Measurements from ENCODE around the gene ENTPD2.
A peak's percentile ranks its signal among the peaks of the same experiment; 100 is the strongest.

The ENTPD2 gene

DNA sequence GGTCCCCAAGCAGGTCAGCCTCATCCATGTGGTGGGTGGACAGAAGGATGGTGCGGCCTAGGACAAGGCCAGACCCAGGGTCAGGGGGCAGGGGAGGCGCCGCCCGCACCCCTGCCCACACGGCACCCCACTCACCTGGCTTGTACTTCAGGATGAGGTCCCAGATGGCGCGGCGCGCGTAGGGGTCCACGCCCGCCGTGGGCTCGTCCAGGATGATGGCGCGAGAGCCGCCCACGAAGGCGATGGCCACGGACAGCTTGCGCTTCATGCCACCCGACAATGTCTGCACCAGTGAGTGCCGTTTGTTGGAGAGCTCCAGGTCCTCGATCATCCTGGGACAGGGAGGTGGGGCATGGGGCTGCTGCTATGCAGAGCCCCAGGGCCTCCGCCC, 38.3 kb downstream of the ENTPD2 start:
- Mint-ChIP-seq H3K36me3 (ENCODE audit: low read depth) (peaks cover 15% of the 10 kb centered on the region), H3K4me3 (no peak overlapping the region), H3K4me1 (ENCODE audit: low read depth) (no peaks in the 10 kb centered on the region), H3K9me3 (no peaks in the 10 kb centered on the region), H3K27ac (no peak overlapping the region), H3K27me3 (no peaks in the 10 kb centered on the region)
- no peak for DNase-seq

DNA sequence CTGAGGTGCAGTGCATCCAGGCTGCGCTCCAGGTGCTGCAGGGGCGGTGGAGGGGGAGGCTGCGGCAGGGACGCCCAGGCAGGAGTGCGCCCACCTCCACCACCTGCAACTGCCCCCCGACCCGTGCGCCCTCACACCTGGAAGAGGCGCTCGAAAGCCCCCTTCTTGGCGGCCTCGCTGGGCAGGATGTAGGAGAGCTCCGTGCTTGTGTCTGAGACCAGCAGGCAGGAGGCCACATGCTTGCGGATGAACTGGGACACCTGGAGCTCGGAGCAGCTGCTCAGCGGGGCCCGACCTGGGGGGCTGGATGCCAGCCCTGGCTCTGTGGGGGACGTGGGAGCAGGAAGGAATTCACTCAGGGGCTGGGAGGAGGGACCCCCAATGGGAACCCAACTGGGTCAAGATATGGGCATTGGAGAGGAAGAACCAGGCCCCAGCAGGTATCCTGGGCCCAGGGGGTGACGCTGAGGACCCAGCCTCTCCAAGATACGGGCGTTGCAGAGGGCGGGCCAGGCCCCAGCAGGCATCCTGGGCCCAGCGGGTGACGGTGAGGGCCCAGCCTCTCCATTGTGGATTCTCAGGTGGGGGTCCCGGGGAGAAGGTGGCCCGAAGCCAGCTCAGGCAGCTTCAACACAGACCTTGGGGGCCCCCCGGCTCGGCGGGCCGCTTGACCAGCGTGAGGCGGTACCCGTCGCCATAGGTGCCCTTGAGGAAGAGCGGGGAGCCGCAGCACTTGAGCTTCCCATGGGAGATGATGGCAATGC, 38.9 kb downstream of the ENTPD2 start:
- H3K27ac Mint-ChIP-seq = no peak overlapping the region
- no peak for DNase-seq
- no peaks in the 10 kb centered on the region for H3K27me3 Mint-ChIP-seq
- H3K36me3 Mint-ChIP-seq (ENCODE audit: low read depth) = peaks cover 15% of the 10 kb centered on the region
- no peaks in the 10 kb centered on the region for H3K9me3 Mint-ChIP-seq
- H3K4me1 Mint-ChIP-seq (ENCODE audit: low read depth) = no peaks in the 10 kb centered on the region
- H3K4me3 Mint-ChIP-seq = no peak overlapping the region

DNA sequence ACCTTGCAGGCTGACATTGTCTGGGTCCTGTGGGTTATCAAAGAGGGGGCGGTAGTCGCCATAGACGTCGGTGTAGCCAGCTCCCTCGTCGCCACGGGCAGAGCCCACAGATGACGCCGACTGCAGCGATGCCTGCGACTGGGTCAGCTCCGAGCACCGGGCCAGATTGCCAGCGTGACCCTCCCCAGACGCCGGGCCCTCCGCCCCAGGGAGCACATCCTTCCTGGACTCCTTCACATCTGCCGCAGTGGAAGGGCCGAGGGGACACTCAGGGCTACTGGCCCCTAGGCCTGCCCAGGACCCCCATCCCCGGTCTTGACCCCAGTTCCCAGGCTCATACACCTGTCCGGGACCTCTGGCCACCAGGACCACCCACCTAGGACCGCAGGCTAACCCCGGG, 39.7 kb downstream of the ENTPD2 start:
- no peak for DNase-seq
- Mint-ChIP-seq H3K9me3 (no peaks in the 10 kb centered on the region), H3K36me3 (ENCODE audit: low read depth) (peaks cover 17% of the 10 kb centered on the region), H3K4me3 (no peak overlapping the region), H3K27me3 (no peaks in the 10 kb centered on the region), H3K4me1 (ENCODE audit: low read depth) (no peaks in the 10 kb centered on the region), H3K27ac (no peak overlapping the region)

DNA sequence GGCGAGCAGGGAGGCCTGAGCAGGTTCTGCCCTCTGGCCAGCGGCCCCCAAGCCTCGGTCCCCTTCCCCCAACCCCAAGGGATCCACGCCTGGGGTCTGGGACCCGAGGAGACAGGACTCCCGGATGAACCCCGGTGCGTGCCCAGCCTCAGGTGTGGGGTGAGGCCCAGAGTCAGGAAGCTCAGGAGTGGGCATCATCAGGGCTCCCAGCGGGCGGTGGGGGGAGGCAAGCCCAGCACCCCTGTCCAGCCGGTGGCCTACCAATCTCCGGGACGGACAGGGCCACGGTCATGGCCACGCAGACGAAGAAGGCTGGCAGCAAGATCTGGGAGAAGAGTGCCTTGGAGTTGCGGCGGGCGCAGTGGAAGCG, 40.3 kb downstream of the ENTPD2 start:
- Mint-ChIP-seq H3K4me1 (ENCODE audit: low read depth) (no peaks in the 10 kb centered on the region), H3K4me3 (no peak overlapping the region), H3K27me3 (no peaks in the 10 kb centered on the region), H3K27ac (no peak overlapping the region), H3K9me3 (no peaks in the 10 kb centered on the region), H3K36me3 (ENCODE audit: low read depth) (peaks cover 17% of the 10 kb centered on the region)
- no peak for DNase-seq

DNA sequence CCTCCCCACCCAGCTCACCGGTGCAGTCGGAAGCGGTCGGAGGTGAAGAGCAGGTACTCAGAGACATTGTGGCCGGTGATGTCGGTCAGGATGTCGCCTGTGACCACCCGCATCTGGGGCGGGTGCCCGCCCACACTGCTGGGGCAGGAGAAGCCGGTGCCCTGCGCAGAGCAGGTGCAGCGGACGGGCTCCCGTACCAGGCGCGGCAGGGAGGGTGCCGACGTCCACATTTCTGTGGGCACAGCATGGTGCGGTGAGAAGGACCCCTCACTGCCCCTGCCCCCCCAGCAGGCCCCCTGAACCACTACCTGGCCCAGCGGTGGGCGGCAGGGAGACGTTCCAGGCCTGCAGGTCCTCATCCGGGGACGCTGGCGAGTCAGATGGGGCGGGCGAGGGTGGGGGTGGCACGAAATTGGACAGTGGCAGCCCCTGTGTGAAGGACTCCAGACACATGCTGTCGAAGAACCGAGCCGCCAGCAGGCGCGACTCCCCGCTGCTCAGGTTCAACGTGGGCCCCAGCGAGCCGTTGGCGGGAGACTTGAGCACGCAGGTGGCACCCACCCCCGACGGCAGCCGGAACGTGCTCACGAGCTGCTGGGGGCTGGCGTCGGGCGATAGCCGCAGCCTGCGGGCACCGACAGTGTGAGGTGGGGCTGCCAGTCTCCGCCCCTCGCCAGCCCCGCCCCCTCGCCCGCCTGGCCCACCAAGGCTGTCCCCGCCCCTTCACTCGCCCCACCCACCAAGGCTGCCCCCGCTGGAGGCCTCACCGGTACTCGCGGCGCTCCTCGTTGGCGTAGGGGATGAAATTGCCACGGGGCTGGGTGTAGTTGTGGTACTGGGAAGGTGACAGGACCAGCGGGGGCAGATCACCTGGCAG, 40.9 kb downstream of the ENTPD2 start:
- Mint-ChIP-seq H3K36me3 (ENCODE audit: low read depth) (peaks cover 17% of the 10 kb centered on the region), H3K4me1 (ENCODE audit: low read depth) (no peaks in the 10 kb centered on the region), H3K4me3 (no peak overlapping the region), H3K9me3 (no peaks in the 10 kb centered on the region), H3K27ac (no peak overlapping the region), H3K27me3 (no peaks in the 10 kb centered on the region)
- DNase-seq = no peak

DNA sequence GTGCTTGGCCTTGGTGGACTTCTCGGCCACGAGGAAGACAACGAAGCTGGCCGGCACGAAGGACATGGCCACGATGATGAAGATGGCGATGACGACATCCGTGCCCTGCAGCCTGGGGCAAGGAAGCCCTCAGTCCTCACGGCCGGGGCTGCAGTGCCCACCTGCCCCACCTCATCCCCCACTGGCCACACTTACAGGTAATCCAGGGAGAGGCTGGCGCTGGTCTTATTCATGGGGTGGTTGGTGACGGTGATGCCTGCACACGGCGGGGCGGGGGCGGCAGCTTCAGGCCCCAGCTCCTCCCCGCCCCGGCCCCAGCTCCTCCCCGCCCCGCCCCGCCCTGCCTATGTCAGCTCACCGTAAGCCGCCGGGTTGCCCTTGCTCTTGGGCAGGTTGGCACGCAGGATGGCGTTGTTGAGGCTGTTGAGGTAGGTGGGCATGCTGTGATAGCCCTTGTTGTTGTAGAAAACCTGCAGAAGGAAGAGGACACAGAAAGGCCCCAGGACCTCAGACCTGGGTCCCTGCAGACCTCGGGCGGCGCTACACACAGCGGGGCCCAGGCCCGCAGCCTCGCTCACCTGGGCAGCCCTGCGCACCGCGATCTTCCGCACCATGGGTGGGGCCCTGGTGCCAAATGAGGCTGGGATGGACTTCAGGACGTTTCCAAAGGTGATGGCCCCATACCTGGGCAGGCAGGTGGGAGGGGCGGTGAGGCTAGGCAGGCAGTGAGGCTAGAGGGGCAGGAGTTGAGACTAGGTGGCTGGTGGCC, 41.8 kb downstream of the ENTPD2 start:
- no peak overlapping the region for H3K27ac Mint-ChIP-seq
- no peaks in the 10 kb centered on the region for H3K27me3 Mint-ChIP-seq
- no peak for DNase-seq
- no peaks in the 10 kb centered on the region for H3K4me1 Mint-ChIP-seq (ENCODE audit: low read depth)
- no peaks in the 10 kb centered on the region for H3K9me3 Mint-ChIP-seq
- H3K4me3 Mint-ChIP-seq = no peak overlapping the region
- H3K36me3 Mint-ChIP-seq (ENCODE audit: low read depth) = peaks cover 17% of the 10 kb centered on the region

DNA sequence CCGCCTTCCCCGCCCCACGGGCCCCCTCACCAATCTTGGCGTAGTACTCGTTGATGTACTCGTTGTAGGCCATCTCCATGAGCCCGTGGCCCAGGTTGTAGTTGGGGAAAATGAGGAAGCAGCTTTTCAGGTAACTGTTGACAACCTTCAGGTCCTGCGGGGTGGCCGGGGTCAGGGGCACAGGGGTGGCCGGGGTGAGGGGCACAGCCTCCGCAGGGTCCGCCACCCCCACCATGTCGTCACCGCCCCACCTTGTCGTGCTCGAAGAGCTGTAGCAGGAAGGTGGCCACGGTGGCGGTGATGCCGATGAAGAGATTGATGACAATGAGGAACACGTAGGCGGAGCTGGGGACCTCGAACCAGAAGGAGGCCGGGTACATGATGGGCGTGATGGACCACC, 42.7 kb downstream of the ENTPD2 start:
- Mint-ChIP-seq H3K27me3 (no peaks in the 10 kb centered on the region), H3K4me3 (no peak overlapping the region), H3K9me3 (no peaks in the 10 kb centered on the region), H3K27ac (no peak overlapping the region), H3K4me1 (ENCODE audit: low read depth) (peaks cover 5% of the 10 kb centered on the region), H3K36me3 (ENCODE audit: low read depth) (peaks cover 13% of the 10 kb centered on the region)
- DNase-seq = no peak

DNA sequence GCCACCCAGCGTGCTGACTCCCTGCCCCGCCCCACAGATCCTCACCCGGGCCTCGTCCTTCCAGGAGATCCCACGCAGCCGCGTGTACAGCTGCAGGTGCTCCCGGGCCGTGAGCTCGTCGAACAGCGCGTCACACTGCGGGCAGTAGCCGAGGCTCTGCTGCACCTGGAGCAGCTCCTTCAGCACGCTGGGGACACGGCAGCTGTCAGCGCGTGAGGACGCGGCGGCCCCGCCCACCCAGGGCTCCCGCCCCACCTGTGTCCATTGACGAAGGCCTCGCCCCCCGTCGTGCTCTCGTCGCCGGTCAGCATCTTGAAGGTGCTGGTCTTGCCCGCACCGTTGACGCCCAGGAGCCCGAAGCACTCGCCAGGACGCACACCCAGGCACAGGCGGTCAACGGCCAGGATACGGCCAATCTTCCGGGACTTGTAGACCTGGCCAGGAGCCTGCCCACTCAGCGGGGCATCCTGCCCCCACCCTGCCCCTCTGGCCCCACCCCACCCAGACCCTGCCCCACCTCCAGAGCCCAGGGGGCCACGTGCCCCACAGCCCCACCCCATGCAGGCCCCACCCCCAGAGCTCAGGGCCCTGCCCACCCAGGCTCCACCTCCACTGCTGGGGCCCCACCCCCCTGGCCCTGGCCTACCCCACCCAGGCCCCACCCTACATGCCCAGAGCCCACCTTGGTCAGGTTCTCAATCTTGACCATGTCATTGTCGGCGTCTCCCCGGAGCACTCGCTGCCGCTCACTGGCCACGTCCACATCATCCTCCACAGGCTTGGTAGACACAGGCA, 43.7 kb downstream of the ENTPD2 start:
- Mint-ChIP-seq H3K27ac (no peak overlapping the region), H3K9me3 (no peaks in the 10 kb centered on the region), H3K4me3 (no peak overlapping the region), H3K36me3 (ENCODE audit: low read depth) (peaks cover 11% of the 10 kb centered on the region), H3K4me1 (ENCODE audit: low read depth) (peaks cover 9% of the 10 kb centered on the region), H3K27me3 (no peaks in the 10 kb centered on the region)
- no peak for DNase-seq

DNA sequence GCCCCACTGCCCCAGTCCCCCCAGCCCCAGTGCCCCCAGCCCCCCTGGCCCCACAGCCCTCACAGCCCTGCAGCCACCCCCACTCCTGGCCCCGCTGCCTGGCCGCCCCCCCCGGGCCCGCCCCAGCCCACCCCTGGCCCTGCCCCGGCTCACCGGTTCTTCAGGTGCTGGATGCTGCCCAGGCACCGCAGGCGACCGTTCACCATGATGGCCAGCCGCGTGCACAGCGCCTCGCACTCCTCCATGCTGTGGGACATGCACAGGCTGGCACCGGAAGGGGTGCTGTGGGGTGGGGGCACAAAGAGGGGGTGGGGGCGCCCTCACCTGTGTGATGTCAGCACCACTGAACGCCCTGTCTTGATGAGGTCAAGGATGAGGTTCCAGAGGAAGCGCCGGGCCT, 44.6 kb downstream of the ENTPD2 start:
- DNase-seq = no peak
- peaks cover 9% of the 10 kb centered on the region for H3K36me3 Mint-ChIP-seq (ENCODE audit: low read depth)
- H3K9me3 Mint-ChIP-seq = no peaks in the 10 kb centered on the region
- H3K27me3 Mint-ChIP-seq = no peaks in the 10 kb centered on the region
- H3K4me1 Mint-ChIP-seq (ENCODE audit: low read depth) = peaks cover 9% of the 10 kb centered on the region
- no peak overlapping the region for H3K27ac Mint-ChIP-seq
- no peak overlapping the region for H3K4me3 Mint-ChIP-seq

DNA sequence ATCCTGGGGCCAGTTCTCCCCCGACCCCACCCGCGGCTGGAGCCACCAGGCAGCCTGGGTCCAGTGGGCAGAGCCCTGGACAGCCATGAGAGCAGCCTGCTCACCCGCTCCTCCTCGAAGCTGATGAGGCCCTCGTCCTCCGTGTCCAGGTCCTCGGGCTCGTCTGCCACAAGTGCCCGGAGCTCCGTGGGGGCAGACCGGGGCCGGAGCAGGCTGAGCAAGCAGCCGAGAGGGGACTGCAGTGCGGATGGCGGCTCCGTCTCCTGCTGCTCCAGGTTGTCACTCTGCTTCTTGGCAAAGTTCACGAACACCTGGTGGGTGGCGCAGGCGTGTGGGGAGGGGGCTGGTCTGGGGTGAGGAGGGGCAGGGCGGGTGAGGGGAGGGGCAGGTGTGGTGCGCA, 45.5 kb downstream of the ENTPD2 start:
- peaks cover 9% of the 10 kb centered on the region for H3K36me3 Mint-ChIP-seq (ENCODE audit: low read depth)
- peaks cover 9% of the 10 kb centered on the region for H3K4me1 Mint-ChIP-seq (ENCODE audit: low read depth)
- H3K4me3 Mint-ChIP-seq = no peak overlapping the region
- no peaks in the 10 kb centered on the region for H3K27me3 Mint-ChIP-seq
- H3K9me3 Mint-ChIP-seq = no peaks in the 10 kb centered on the region
- no peak for DNase-seq
- H3K27ac Mint-ChIP-seq = no peak overlapping the region

DNA sequence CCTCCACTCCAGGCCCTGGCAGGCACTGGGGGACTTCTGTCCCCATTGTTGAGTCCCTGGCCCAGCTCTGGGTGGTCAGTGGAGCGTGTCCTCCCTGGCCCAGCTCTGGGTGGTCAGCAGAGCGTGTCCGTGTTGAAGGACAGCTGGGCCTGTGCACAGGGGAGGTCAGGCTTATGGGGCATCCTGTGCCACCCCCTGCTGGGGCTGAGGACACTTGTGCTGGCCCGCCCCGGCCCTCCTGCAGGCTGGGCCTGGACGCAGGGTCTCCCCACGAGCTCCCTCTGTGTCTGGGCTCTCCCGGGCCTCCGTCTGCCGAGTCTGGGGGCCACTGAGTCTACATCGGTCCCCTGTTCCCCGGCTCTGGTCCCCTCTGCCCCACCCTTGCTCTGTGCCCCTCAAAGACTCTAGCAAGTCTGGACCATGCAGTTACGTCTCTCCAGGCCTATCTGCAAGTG, 46.0 kb downstream of the ENTPD2 start:
- Mint-ChIP-seq H3K36me3 (ENCODE audit: low read depth) (peaks cover 9% of the 10 kb centered on the region), H3K4me1 (ENCODE audit: low read depth) (peaks cover 9% of the 10 kb centered on the region), H3K27me3 (no peaks in the 10 kb centered on the region), H3K9me3 (no peaks in the 10 kb centered on the region), H3K4me3 (no peak overlapping the region), H3K27ac (no peak overlapping the region)
- no peak for DNase-seq

DNA sequence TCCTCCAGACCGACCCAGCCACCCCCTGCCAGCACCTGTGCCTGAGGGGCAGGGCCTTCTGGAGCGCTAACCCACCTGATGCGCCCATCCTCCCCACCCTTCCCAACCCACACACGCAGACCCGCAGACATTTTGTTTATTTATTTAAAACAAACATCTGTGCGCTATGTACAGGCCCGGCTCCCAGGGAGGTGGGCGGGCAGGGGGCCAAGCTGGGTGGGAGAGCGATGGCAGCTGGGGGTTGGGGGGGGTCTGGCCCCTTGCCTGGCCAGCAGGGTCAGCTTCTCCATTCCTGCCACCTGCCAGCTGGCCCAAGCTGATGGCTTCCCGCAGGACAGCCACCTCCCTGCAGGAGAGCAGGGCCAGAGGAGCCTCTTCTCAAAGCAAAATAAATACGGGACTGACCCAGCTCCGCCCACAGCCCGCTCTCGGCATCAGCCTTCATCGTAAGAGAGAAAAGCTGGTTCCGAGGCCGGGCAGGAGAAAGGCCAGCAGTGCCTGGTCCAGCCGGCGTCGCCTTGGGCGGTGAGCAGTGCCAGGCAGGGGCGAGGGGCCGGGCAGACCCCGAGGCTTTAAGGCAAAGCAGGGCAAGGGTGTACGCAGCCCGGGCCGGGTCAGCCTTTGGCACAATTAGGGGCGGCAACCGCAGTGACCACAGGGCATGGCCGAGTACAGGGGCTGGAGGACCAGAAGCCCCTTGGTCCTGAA, 46.6 kb downstream of the ENTPD2 start:
- Mint-ChIP-seq H3K4me1 (ENCODE audit: low read depth) (peaks cover 9% of the 10 kb centered on the region), H3K36me3 (ENCODE audit: low read depth) (peaks cover 7% of the 10 kb centered on the region), H3K4me3 (no peak overlapping the region), H3K27ac (no peak overlapping the region), H3K9me3 (no peaks in the 10 kb centered on the region), H3K27me3 (no peaks in the 10 kb centered on the region)
- DNase-seq = no peak

DNA sequence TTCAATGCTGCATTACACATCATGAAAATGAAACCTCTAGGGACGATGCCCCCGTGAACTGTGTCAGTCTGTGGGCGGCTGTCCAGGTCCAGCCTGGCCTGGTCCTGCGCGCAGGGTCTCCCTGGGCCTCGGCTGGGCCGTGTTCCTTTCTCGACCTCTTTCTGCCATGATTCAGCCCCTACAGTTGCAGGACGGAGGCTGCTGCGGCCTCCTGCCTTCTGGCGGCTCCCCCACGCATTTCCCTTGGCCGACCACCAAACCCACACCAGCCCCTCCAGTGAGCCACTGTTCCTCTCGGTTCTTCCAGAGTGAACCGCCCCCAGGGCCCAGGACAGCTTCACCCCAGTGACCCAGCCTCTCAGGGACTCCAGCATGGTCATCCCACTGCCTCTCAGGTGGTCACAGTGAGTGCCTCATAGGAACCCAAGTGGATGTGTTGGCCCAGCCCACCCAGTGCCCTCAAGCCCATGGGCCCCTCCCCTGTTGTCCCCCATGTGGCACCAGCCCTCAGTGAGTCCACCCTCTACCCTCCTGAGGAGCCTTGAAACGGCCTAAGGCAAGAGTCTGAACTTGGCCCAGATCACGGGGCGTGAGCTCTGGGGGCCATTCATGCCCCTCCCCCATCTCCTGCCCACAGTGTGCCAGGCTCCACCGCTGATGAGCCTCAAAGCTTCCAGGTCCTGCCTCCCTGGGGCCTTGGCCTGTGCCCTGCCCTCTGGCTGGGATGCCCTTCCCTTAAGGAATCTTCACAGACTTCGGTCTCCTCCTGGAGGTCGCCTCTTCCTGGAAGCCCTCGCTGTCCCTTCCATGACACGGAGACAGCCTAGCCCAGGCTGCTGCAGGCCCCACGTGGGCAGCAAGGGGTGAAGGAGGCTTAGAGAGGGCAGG, 47.5 kb downstream of the ENTPD2 start:
- Mint-ChIP-seq H3K9me3 (no peaks in the 10 kb centered on the region), H3K4me1 (ENCODE audit: low read depth) (peaks cover 9% of the 10 kb centered on the region), H3K27ac (peak overlapping the region; percentile 59), H3K36me3 (ENCODE audit: low read depth) (peaks cover 3% of the 10 kb centered on the region), H3K27me3 (no peaks in the 10 kb centered on the region), H3K4me3 (no peak overlapping the region)
- no peak for DNase-seq
